MM.1S (cell line): ENCODE measurements around the gene USP20.

Source experiments
- DNase-seq: peaks from one replicate; pipeline ENCODE4 v3.0.0-alpha.2; 2015
- H2AFZ ChIP-seq: fragments of 300-600 bp; sonication (generic); 2 replicates; pipeline ENCODE4 v1.6.0; 2016; ENCODE audit warnings: antibody characterized with exemption, low read length
- H3F3A ChIP-seq: fragments of 300-600 bp; sonication (generic); 2 replicates; pipeline ENCODE4 v1.6.1; 2016; ENCODE audit warnings: mild to moderate bottlenecking, antibody characterized with exemption, low read length, moderate library complexity, mixed read lengths; ENCODE audit not compliant: insufficient read depth
- H3K27ac ChIP-seq: fragments of 300-600 bp; sonication (generic); 2 replicates; pipeline ENCODE4 v1.5.1; 2016; ENCODE audit warnings: mild to moderate bottlenecking, low read length
- H3K27me3 ChIP-seq: fragments of 300-600 bp; sonication (generic); replicated peaks from 2 replicates; pipeline ENCODE4 v1.6.0; 2016; ENCODE audit warnings: low read length; ENCODE audit not compliant: insufficient read depth
- H3K36me3 ChIP-seq: fragments of 300-600 bp; sonication (generic); replicated peaks from 2 replicates; pipeline ENCODE4 v1.6.1; 2016; ENCODE audit warnings: mild to moderate bottlenecking, low read length, mixed read lengths; ENCODE audit not compliant: insufficient read depth
- H3K4me1 ChIP-seq: fragments of 300-600 bp; sonication (generic); 2 replicates; pipeline ENCODE4 v1.6.1; 2016; ENCODE audit warnings: low read length, mixed read lengths
- H3K4me2 ChIP-seq: fragments of 300-600 bp; sonication (generic); 2 replicates; pipeline ENCODE4 v1.6.0; 2016; ENCODE audit warnings: low read depth, low read length
- H3K4me3 ChIP-seq: fragments of 300-600 bp; sonication (generic); 2 replicates; pipeline ENCODE4 v1.5.1; 2016; ENCODE audit warnings: low read length, mixed read lengths
- H3K79me2 ChIP-seq: fragments of 300-600 bp; sonication (generic); 2 replicates; pipeline ENCODE4 v1.6.1; 2016; ENCODE audit warnings: mixed run types, low read length, mixed read lengths
- H3K9ac ChIP-seq: fragments of 300-600 bp; sonication (generic); 2 replicates; pipeline ENCODE4 v1.6.1; 2016; ENCODE audit warnings: low read length, mixed read lengths
- H3K9me2 ChIP-seq: fragments of 300-600 bp; sonication (generic); replicated peaks from 2 replicates; pipeline ENCODE4 v1.6.1; 2016; ENCODE audit warnings: mild to moderate bottlenecking, low read length, mixed read lengths; ENCODE audit not compliant: insufficient read depth
- H3K9me3 ChIP-seq: fragments of 300-600 bp; sonication (generic); replicated peaks from 2 replicates; pipeline ENCODE4 v1.6.1; 2016; ENCODE audit warnings: mild to moderate bottlenecking, low read length, mixed read lengths; ENCODE audit not compliant: insufficient read depth
- H4K20me1 ChIP-seq: fragments of 300-600 bp; sonication (generic); 2 replicates; pipeline ENCODE4 v1.6.1; 2016; ENCODE audit warnings: mild to moderate bottlenecking, low read length, moderate library complexity, mixed read lengths; ENCODE audit not compliant: insufficient read depth
- EZH2 ChIP-seq: fragments of 300-600 bp; sonication (generic); optimal IDR thresholded peaks from 2 replicates; pipeline ENCODE3; 2017; ENCODE audit warnings: low read depth, mild to moderate bottlenecking, antibody characterized with exemption, low read length, mixed read lengths
- EZH2phosphoT487 ChIP-seq: fragments of 300-600 bp; sonication (generic); IDR thresholded peaks from 2 replicates; pipeline ENCODE4 v1.6.1; 2018; ENCODE audit warnings: antibody characterized with exemption, low read length
- TF ChIP-seq, protein P1 (sequence below): fragments of 300-600 bp; sonication (generic); IDR thresholded peaks from 2 replicates; pipeline ENCODE4 v1.5.1; 2016; ENCODE audit warnings: antibody characterized with exemption, low read length, mixed read lengths

The USP20 gene

DNA sequence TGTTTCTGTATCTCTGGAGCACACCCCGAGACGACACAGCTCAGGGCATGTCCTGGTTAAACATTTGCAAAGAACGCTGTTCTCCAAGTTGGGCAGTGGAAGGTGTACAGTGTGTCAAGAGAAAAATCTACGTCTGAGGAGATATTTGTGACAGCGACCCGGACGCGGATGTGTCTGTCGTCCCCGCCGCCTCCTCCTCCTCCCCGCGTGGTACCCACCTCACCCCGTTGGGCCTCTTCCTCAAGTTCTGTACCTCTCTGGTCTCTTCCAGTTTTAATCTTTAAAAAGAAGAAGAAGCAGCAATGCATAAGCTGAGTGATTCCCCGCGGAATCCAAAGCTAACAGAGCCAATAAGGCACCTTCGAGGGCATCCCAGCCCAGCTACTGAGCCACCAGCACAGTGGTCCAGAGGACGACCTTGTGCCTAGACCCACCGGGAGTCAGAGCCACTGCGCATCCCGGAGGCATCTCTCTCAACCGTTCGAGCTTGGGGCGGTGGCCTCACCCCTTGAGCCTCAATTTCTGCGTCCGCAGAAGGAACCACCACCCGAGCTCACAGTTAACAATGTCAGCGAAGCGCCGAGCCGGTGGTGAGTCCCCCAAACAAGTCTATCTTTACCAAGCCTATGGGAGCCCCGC is 650 bp upstream of the USP20 start:
- Histone ChIP-seq H3K27me3 (no peaks in the 10 kb centered on the region), H3K36me3 (peaks cover 4% of the 10 kb centered on the region; the same call in 1 of the 2 replicates), H3K9ac (peak overlapping the region; percentile 80), H3K9me3 (no peaks in the 10 kb centered on the region), H3K4me2 (peak overlapping the region; percentile 84), H3K4me3 (peak overlapping the region; percentile 95), H3K9me2 (no peaks in the 10 kb centered on the region), H3F3A (no peaks in the 10 kb centered on the region), H4K20me1 (no peaks in the 10 kb centered on the region), H3K27ac (peak overlapping the region; percentile 41; the same call in 1 of the 2 replicates), H3K79me2 (peaks cover 27% of the 10 kb centered on the region), H3K4me1 (peaks cover 14% of the 10 kb centered on the region; the same call in 1 of the 2 replicates), H2AFZ (peak overlapping the region; percentile 89)
- DNase-seq = no peak
- TF ChIP-seq EZH2phosphoT487 (no peak), EZH2 (no peak)
- TF ChIP-seq, protein P1, sequence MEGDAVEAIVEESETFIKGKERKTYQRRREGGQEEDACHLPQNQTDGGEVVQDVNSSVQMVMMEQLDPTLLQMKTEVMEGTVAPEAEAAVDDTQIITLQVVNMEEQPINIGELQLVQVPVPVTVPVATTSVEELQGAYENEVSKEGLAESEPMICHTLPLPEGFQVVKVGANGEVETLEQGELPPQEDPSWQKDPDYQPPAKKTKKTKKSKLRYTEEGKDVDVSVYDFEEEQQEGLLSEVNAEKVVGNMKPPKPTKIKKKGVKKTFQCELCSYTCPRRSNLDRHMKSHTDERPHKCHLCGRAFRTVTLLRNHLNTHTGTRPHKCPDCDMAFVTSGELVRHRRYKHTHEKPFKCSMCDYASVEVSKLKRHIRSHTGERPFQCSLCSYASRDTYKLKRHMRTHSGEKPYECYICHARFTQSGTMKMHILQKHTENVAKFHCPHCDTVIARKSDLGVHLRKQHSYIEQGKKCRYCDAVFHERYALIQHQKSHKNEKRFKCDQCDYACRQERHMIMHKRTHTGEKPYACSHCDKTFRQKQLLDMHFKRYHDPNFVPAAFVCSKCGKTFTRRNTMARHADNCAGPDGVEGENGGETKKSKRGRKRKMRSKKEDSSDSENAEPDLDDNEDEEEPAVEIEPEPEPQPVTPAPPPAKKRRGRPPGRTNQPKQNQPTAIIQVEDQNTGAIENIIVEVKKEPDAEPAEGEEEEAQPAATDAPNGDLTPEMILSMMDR = no peak

DNA sequence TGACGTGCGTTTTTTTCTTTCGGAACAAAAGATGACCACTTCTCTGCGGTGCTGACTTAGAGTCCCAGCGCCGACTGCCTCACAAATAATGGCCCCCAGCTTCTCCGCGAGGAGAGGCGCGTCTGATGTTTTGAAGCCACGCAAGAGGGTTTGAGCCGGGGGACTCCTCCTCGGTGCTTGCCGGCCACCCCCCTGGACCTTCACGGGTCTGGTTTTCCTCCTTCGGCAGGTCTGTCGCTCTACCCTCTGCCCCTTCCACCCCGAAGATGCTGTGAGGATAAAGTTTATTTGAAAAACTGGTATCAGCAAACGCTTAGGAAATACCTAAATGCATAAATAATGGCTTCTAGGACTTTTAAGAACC is 584 bp downstream of the USP20 start:
- Histone ChIP-seq H3K4me2 (peak overlapping the region; percentile 75), H2AFZ (peak overlapping the region; percentile 81), H3K4me3 (peak overlapping the region; percentile 92), H3K4me1 (peaks cover 14% of the 10 kb centered on the region; the same call in 1 of the 2 replicates), H3K27me3 (no peaks in the 10 kb centered on the region), H3K9me2 (no peaks in the 10 kb centered on the region), H3K36me3 (peaks cover 2% of the 10 kb centered on the region; the same call in 1 of the 2 replicates), H3K9me3 (no peaks in the 10 kb centered on the region), H4K20me1 (no peaks in the 10 kb centered on the region), H3K27ac (peak overlapping the region; percentile 32; the same call in 1 of the 2 replicates), H3F3A (no peaks in the 10 kb centered on the region), H3K9ac (peak overlapping the region; percentile 87), H3K79me2 (peaks cover 27% of the 10 kb centered on the region)
- no peak for TF ChIP-seq EZH2phosphoT487
- TF ChIP-seq, protein P1 = no peak
- TF ChIP-seq EZH2 = no peak
- peak; percentile 51 for DNase-seq

DNA sequence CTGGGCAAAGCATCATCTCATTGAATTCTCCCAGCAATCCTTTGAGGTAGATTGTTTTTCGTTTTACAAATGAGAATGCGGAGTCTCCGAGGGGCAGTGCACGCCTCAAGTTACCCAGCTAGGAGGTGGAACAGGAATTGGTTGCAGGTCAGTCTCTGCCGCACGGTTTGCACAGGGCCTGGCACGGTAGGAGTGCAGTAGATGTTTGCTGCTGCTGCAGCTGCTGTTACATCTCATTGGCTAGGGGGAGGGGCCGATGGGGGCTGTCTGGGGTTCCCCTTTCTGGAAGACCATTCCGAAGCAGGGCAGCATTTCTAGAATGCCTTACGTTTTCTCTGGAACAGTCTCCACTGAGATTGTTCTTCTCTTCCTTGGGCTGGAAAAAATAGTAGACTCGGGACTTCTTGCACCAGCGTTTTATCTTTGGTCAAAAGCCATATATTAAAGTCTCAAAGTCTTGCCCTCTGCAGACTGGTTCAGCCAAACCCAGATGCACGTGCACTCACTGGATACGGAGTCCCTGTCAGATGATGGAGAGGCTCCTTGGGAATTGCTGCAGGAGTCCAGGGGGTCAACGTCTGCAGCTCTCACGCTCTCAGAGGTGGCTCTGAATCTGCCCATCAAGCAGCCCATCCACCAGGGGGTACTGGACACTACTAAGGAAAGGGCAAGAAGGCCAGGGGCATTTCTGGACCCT is 1.2 kb downstream of the USP20 start:
- no peaks in the 10 kb centered on the region for H4K20me1 ChIP-seq
- no peaks in the 10 kb centered on the region for H3K9me2 ChIP-seq
- no peak for TF ChIP-seq EZH2
- TF ChIP-seq, protein P1 = no peak
- TF ChIP-seq EZH2phosphoT487 = no peak
- no peaks in the 10 kb centered on the region for H3K9me3 ChIP-seq
- H3K4me2 ChIP-seq = peak overlapping the region; percentile 75
- H2AFZ ChIP-seq = peak overlapping the region; percentile 81; the same call in 1 of the 2 replicates
- H3K27ac ChIP-seq = no peak overlapping the region
- no peaks in the 10 kb centered on the region for H3K36me3 ChIP-seq
- H3K4me1 ChIP-seq = peaks cover 14% of the 10 kb centered on the region; the same call in 1 of the 2 replicates
- no peaks in the 10 kb centered on the region for H3K27me3 ChIP-seq
- H3K9ac ChIP-seq = peak overlapping the region; percentile 87
- peak overlapping the region; percentile 92 for H3K4me3 ChIP-seq
- no peaks in the 10 kb centered on the region for H3F3A ChIP-seq
- no peak for DNase-seq
- H3K79me2 ChIP-seq = peaks cover 27% of the 10 kb centered on the region
